BE2C (cell line): ENCODE data around the gene GATAD2A.
A peak's percentile ranks its signal among the peaks of the same experiment; 100 is the strongest.

Experiments
- DNase-seq: peaks from one replicate; pipeline ENCODE4 v3.0.0-alpha.2; 2020
- H3K27me3 ChIP-seq: fragments of 250-450 bp; sonication (Bioruptor Pico); 2 replicates; pipeline ENCODE4 v1.5.1; 2020; ENCODE audit warnings: mild to moderate bottlenecking
- H3K36me3 ChIP-seq: fragments of 250-450 bp; sonication (Bioruptor Pico); 2 replicates; pipeline ENCODE4 v1.5.1; 2020; ENCODE audit warnings: mild to moderate bottlenecking
- H3K4me1 ChIP-seq: fragments of 250-450 bp; sonication (Bioruptor Pico); 2 replicates; pipeline ENCODE4 v1.5.1; 2020
- H3K4me3 ChIP-seq: 2 replicates; pipeline ENCODE4 v1.5.1; 2011; ENCODE audit warnings: low read depth, low read length
- H3K9me3 ChIP-seq: fragments of 250-450 bp; sonication (Bioruptor Pico); 2 replicates; pipeline ENCODE4 v1.5.1; 2020
- TF ChIP-seq, protein P1 (sequence below): IDR thresholded peaks from 2 replicates; pipeline ENCODE4 v1.5.1; 2012; ENCODE audit warnings: mild to moderate bottlenecking, low read depth, low read length

GATAD2A gene

DNA sequence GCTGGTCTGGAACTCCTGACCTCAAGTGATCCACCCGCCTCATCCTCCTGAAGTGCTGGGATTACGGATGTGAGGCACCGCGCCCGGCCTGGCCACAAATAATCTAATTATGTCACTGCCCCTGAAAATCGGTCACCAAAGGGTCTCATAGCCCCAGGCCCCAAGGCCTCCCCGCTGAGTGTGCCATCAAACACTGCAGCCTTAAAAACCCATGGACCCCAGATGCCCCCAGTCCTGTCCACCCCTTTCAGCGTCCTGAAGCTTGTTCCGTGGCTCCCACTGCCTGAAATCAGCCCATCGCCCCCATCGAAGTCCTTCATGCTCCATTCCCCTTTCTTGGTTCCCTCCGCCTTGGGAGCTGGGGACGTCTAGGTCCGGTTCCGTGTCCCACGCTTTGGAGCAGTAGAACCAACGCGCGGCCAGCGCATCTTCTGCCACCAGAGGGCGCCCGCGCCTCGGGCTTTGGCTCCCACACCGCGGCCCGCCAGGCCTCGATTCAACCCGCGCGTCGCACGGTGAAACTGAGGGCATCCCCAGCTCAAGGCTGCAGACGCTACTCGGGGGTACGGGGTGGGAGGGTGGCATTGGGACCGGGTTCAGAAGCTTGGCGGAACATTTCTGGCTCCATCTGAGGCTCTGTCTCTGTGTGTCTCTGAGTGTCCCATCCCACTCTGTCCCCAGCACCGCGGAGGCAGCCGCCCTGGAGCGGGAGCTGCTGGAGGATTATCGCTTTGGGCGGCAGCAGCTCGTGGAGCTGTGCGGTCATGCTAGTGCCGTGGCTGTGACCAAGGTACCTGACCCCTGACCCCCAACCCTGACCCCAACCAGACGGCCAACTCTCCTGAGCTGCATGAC is 126.7 kb downstream of the GATAD2A start:
- Histone ChIP-seq H3K9me3 (no peaks in the 10 kb centered on the region), H3K4me1 (peaks cover 7% of the 10 kb centered on the region), H3K4me3 (no peak overlapping the region), H3K27me3 (no peaks in the 10 kb centered on the region; the same call in 1 of the 2 replicates), H3K36me3 (peaks cover 10% of the 10 kb centered on the region)
- DNase-seq = peak; percentile 85
- TF ChIP-seq, protein P1, sequence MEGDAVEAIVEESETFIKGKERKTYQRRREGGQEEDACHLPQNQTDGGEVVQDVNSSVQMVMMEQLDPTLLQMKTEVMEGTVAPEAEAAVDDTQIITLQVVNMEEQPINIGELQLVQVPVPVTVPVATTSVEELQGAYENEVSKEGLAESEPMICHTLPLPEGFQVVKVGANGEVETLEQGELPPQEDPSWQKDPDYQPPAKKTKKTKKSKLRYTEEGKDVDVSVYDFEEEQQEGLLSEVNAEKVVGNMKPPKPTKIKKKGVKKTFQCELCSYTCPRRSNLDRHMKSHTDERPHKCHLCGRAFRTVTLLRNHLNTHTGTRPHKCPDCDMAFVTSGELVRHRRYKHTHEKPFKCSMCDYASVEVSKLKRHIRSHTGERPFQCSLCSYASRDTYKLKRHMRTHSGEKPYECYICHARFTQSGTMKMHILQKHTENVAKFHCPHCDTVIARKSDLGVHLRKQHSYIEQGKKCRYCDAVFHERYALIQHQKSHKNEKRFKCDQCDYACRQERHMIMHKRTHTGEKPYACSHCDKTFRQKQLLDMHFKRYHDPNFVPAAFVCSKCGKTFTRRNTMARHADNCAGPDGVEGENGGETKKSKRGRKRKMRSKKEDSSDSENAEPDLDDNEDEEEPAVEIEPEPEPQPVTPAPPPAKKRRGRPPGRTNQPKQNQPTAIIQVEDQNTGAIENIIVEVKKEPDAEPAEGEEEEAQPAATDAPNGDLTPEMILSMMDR = peak; percentile 92

GRCh38 chr19:19532806-19533701 is 127.6 kb downstream of the GATAD2A start:
- peaks cover 7% of the 10 kb centered on the region for H3K4me1 ChIP-seq
- peaks cover 8% of the 10 kb centered on the region for H3K27me3 ChIP-seq
- TF ChIP-seq, protein P1 = no peak
- H3K9me3 ChIP-seq = no peaks in the 10 kb centered on the region
- H3K36me3 ChIP-seq = peaks cover 3% of the 10 kb centered on the region
- no peak for DNase-seq
- H3K4me3 ChIP-seq = no peak overlapping the region

GRCh38 chr19:19533841-19534240 is 128.4 kb downstream of the GATAD2A start:
- no peaks in the 10 kb centered on the region for H3K9me3 ChIP-seq
- TF ChIP-seq, protein P1 = no peak
- no peak overlapping the region for H3K4me3 ChIP-seq
- DNase-seq = no peak
- H3K36me3 ChIP-seq = no peaks in the 10 kb centered on the region
- H3K4me1 ChIP-seq = peaks cover 7% of the 10 kb centered on the region
- peaks cover 14% of the 10 kb centered on the region for H3K27me3 ChIP-seq

- no peak for DNase-seq
- Histone ChIP-seq H3K36me3 (no peaks in the 10 kb centered on the region), H3K9me3 (no peaks in the 10 kb centered on the region), H3K4me1 (no peaks in the 10 kb centered on the region), H3K27me3 (peaks cover 14% of the 10 kb centered on the region), H3K4me3 (no peak overlapping the region)
- TF ChIP-seq, protein P1 = no peak
Measured at GRCh38 chr19:19534556-19535265, 129.2 kb downstream of the GATAD2A start.

GRCh38 chr19:19535311-19536191 is 130.1 kb downstream of the GATAD2A start:
- H3K36me3 ChIP-seq = no peaks in the 10 kb centered on the region
- H3K9me3 ChIP-seq = no peaks in the 10 kb centered on the region
- H3K4me3 ChIP-seq = no peak overlapping the region
- H3K27me3 ChIP-seq = peaks cover 14% of the 10 kb centered on the region
- TF ChIP-seq, protein P1 = no peak
- DNase-seq = no peak
- no peaks in the 10 kb centered on the region for H3K4me1 ChIP-seq
